ENCODE results near the gene ADAMTS17. TPM values are rescaled to one million over a fixed set of nuclear protein-coding genes. Genes with fewer than 3 reads are reported as not detected.

The ADAMTS17 gene
- total and polyA plus RNA-seq, 4 donors = 10.5 to 20.6 (median 17.9) TPM

- WGBS (ENCODE audit: insufficient coverage) = 77% methylated on average over 5 of the region's 7 CpGs
- peak in 1 of 6 donors; percentile 48 for DNase-seq (ENCODE audit: low read depth in 4 of 6, low spot score in 6 of 6)
- no peak overlapping the region for H3K4me3 ChIP-seq (ENCODE audit: low read depth, low read length)
- no peak overlapping the region for H3K27ac ChIP-seq (ENCODE audit: low read depth, low read length)
- H3K27me3 ChIP-seq (ENCODE audit: control insufficient read depth, insufficient read depth, low read length) = no peaks in the 10 kb centered on the region
- peaks cover 2% of the 10 kb centered on the region for H3K9me3 ChIP-seq (ENCODE audit: control insufficient read depth, insufficient read depth, low read length)
- no peaks in the 10 kb centered on the region for H3K4me1 ChIP-seq (ENCODE audit: control insufficient read depth, insufficient read depth, low read length)
- H3K36me3 ChIP-seq (ENCODE audit: control insufficient read depth, insufficient read depth, low read length) = peaks cover 3% of the 10 kb centered on the region
Measured at GRCh38 chr15:100134089-100134583, 207.6 kb downstream of the ADAMTS17 start.

- Histone ChIP-seq H3K36me3 (ENCODE audit: control insufficient read depth, insufficient read depth, low read length) (peaks cover 3% of the 10 kb centered on the region), H3K27ac (ENCODE audit: low read depth, low read length) (peak overlapping the region; percentile 37), H3K4me3 (ENCODE audit: low read depth, low read length) (no peak overlapping the region), H3K27me3 (ENCODE audit: control insufficient read depth, insufficient read depth, low read length) (no peaks in the 10 kb centered on the region), H3K4me1 (ENCODE audit: control insufficient read depth, insufficient read depth, low read length) (no peaks in the 10 kb centered on the region), H3K9me3 (ENCODE audit: control insufficient read depth, insufficient read depth, low read length) (peaks cover 2% of the 10 kb centered on the region)
- no peak for DNase-seq (ENCODE audit: low read depth in 4 of 6, low spot score in 6 of 6)
- WGBS (ENCODE audit: insufficient coverage) = 93% methylated on average over 2 of the region's 3 CpGs
Measured at GRCh38 chr15:100133001-100133400, 208.8 kb downstream of the ADAMTS17 start.

GRCh38 chr15:100132309-100132708, 209.5 kb downstream of the ADAMTS17 start:
- DNase-seq (ENCODE audit: low read depth in 4 of 6, low spot score in 6 of 6) = no peak
- peaks cover 4% of the 10 kb centered on the region for H3K4me1 ChIP-seq (ENCODE audit: control insufficient read depth, insufficient read depth, low read length)
- H3K9me3 ChIP-seq (ENCODE audit: control insufficient read depth, insufficient read depth, low read length) = peaks cover 2% of the 10 kb centered on the region
- peak overlapping the region; percentile 59 for H3K27ac ChIP-seq (ENCODE audit: low read depth, low read length)
- H3K36me3 ChIP-seq (ENCODE audit: control insufficient read depth, insufficient read depth, low read length) = peaks cover 3% of the 10 kb centered on the region
- no peak overlapping the region for H3K4me3 ChIP-seq (ENCODE audit: low read depth, low read length)
- 98% methylated on average over 9 of the region's 10 CpGs for WGBS (ENCODE audit: insufficient coverage)
- H3K27me3 ChIP-seq (ENCODE audit: control insufficient read depth, insufficient read depth, low read length) = no peaks in the 10 kb centered on the region

GRCh38 chr15:100131321-100132224, 210.2 kb downstream of the ADAMTS17 start:
- H3K9me3 ChIP-seq (ENCODE audit: control insufficient read depth, insufficient read depth, low read length) = peaks cover 2% of the 10 kb centered on the region
- H3K27ac ChIP-seq (ENCODE audit: low read depth, low read length) = peak overlapping the region; percentile 80
- H3K27me3 ChIP-seq (ENCODE audit: control insufficient read depth, insufficient read depth, low read length) = no peaks in the 10 kb centered on the region
- peaks cover 3% of the 10 kb centered on the region for H3K36me3 ChIP-seq (ENCODE audit: control insufficient read depth, insufficient read depth, low read length)
- H3K4me1 ChIP-seq (ENCODE audit: control insufficient read depth, insufficient read depth, low read length) = peaks cover 11% of the 10 kb centered on the region
- DNase-seq (ENCODE audit: low read depth in 4 of 6, low spot score in 6 of 6) = peak in 1 of 6 donors; percentile 49
- WGBS (ENCODE audit: insufficient coverage) = 56% methylated on average over 21 of the region's 25 CpGs
- H3K4me3 ChIP-seq (ENCODE audit: low read depth, low read length) = no peak overlapping the region

- no peaks in the 10 kb centered on the region for H3K27me3 ChIP-seq (ENCODE audit: control insufficient read depth, insufficient read depth, low read length)
- no peak overlapping the region for H3K27ac ChIP-seq (ENCODE audit: low read depth, low read length)
- peaks cover 3% of the 10 kb centered on the region for H3K36me3 ChIP-seq (ENCODE audit: control insufficient read depth, insufficient read depth, low read length)
- WGBS (ENCODE audit: insufficient coverage) = 96% methylated on average over 7 of the region's 9 CpGs
- H3K4me3 ChIP-seq (ENCODE audit: low read depth, low read length) = no peak overlapping the region
- no peak for DNase-seq (ENCODE audit: low read depth in 4 of 6, low spot score in 6 of 6)
- no peaks in the 10 kb centered on the region for H3K9me3 ChIP-seq (ENCODE audit: control insufficient read depth, insufficient read depth, low read length)
- peaks cover 30% of the 10 kb centered on the region for H3K4me1 ChIP-seq (ENCODE audit: control insufficient read depth, insufficient read depth, low read length)
Measured at GRCh38 chr15:100129677-100130076, 212.1 kb downstream of the ADAMTS17 start.

- no peaks in the 10 kb centered on the region for H3K27me3 ChIP-seq (ENCODE audit: control insufficient read depth, insufficient read depth, low read length)
- peaks cover 3% of the 10 kb centered on the region for H3K36me3 ChIP-seq (ENCODE audit: control insufficient read depth, insufficient read depth, low read length)
- 24% methylated on average over 11 of the region's 19 CpGs for WGBS (ENCODE audit: insufficient coverage)
- H3K27ac ChIP-seq (ENCODE audit: low read depth, low read length) = peak overlapping the region; percentile 73
- DNase-seq (ENCODE audit: low read depth in 4 of 6, low spot score in 6 of 6) = peak in 3 of 6 donors; percentile 63 to 80 (median 75)
- peaks cover 33% of the 10 kb centered on the region for H3K4me1 ChIP-seq (ENCODE audit: control insufficient read depth, insufficient read depth, low read length)
- no peak overlapping the region for H3K4me3 ChIP-seq (ENCODE audit: low read depth, low read length)
- peaks cover 4% of the 10 kb centered on the region for H3K9me3 ChIP-seq (ENCODE audit: control insufficient read depth, insufficient read depth, low read length)
Measured at GRCh38 chr15:100125401-100126191, 216.2 kb downstream of the ADAMTS17 start.

- H3K27ac ChIP-seq (ENCODE audit: low read depth, low read length) = peak overlapping the region; percentile 73
- no peaks in the 10 kb centered on the region for H3K27me3 ChIP-seq (ENCODE audit: control insufficient read depth, insufficient read depth, low read length)
- H3K4me3 ChIP-seq (ENCODE audit: low read depth, low read length) = no peak overlapping the region
- WGBS (ENCODE audit: insufficient coverage) = 86% methylated on average over 5 of the region's 5 CpGs
- peaks cover 3% of the 10 kb centered on the region for H3K36me3 ChIP-seq (ENCODE audit: control insufficient read depth, insufficient read depth, low read length)
- no peak for DNase-seq (ENCODE audit: low read depth in 4 of 6, low spot score in 6 of 6)
- H3K4me1 ChIP-seq (ENCODE audit: control insufficient read depth, insufficient read depth, low read length) = peaks cover 33% of the 10 kb centered on the region
- peaks cover 4% of the 10 kb centered on the region for H3K9me3 ChIP-seq (ENCODE audit: control insufficient read depth, insufficient read depth, low read length)
Measured at GRCh38 chr15:100124936-100125335, 216.8 kb downstream of the ADAMTS17 start.

- H3K27ac ChIP-seq (ENCODE audit: low read depth, low read length) = no peak overlapping the region
- peaks cover 4% of the 10 kb centered on the region for H3K9me3 ChIP-seq (ENCODE audit: control insufficient read depth, insufficient read depth, low read length)
- peaks cover 33% of the 10 kb centered on the region for H3K4me1 ChIP-seq (ENCODE audit: control insufficient read depth, insufficient read depth, low read length)
- no peak for DNase-seq (ENCODE audit: low read depth in 4 of 6, low spot score in 6 of 6)
- H3K27me3 ChIP-seq (ENCODE audit: control insufficient read depth, insufficient read depth, low read length) = no peaks in the 10 kb centered on the region
- 95% methylated on average over 13 of the region's 14 CpGs for WGBS (ENCODE audit: insufficient coverage)
- peaks cover 3% of the 10 kb centered on the region for H3K36me3 ChIP-seq (ENCODE audit: control insufficient read depth, insufficient read depth, low read length)
- H3K4me3 ChIP-seq (ENCODE audit: low read depth, low read length) = no peak overlapping the region
Measured at GRCh38 chr15:100124361-100124760, 217.4 kb downstream of the ADAMTS17 start.

- H3K4me1 ChIP-seq (ENCODE audit: control insufficient read depth, insufficient read depth, low read length) = peaks cover 33% of the 10 kb centered on the region
- WGBS (ENCODE audit: insufficient coverage) = 96% methylated on average over 8 of the region's 9 CpGs
- H3K9me3 ChIP-seq (ENCODE audit: control insufficient read depth, insufficient read depth, low read length) = peaks cover 4% of the 10 kb centered on the region
- H3K4me3 ChIP-seq (ENCODE audit: low read depth, low read length) = no peak overlapping the region
- no peak for DNase-seq (ENCODE audit: low read depth in 4 of 6, low spot score in 6 of 6)
- no peaks in the 10 kb centered on the region for H3K27me3 ChIP-seq (ENCODE audit: control insufficient read depth, insufficient read depth, low read length)
- H3K27ac ChIP-seq (ENCODE audit: low read depth, low read length) = no peak overlapping the region
- H3K36me3 ChIP-seq (ENCODE audit: control insufficient read depth, insufficient read depth, low read length) = peaks cover 3% of the 10 kb centered on the region
Measured at GRCh38 chr15:100123611-100124010, 218.2 kb downstream of the ADAMTS17 start.

Data from spinal cord (tissue), 10 donors.